GM12865 (cell line): ENCODE results near the gene ESPNL.

Source experiments
- DNase-seq: peaks from one replicate; pipeline ENCODE4 v3.0.0; 2010; ENCODE audit warnings: low read depth
- H3K4me3 ChIP-seq: 2 replicates; pipeline ENCODE4 v1.5.1; 2011; ENCODE audit warnings: mild to moderate bottlenecking, low read depth, low read length, control low read depth
- CTCF ChIP-seq: IDR thresholded peaks from 2 replicates; pipeline ENCODE4 v1.5.1; 2011; ENCODE audit warnings: low read length, control low read depth, low read depth, inconsistent platforms; ENCODE audit not compliant: insufficient read depth; ENCODE audit errors: missing control alignments

Gene ESPNL

GRCh38 chr2:238154570-238154969 is 54.4 kb downstream of the ESPNL start:
- no peak overlapping the region for H3K4me3 ChIP-seq
- DNase-seq, result no peak
- no peak for TF ChIP-seq CTCF

GRCh38 chr2:238155051-238155760 is 55.1 kb downstream of the ESPNL start:
- DNase-seq, result no peak
- no peak overlapping the region for H3K4me3 ChIP-seq
- TF ChIP-seq CTCF, result no peak

GRCh38 chr2:238155761-238156694 is 55.9 kb downstream of the ESPNL start:
- TF ChIP-seq CTCF, result no peak
- H3K4me3 ChIP-seq, result no peak overlapping the region
- no peak for DNase-seq

GRCh38 chr2:238157506-238158017 is 57.4 kb downstream of the ESPNL start:
- TF ChIP-seq CTCF, result no peak
- DNase-seq, result no peak
- H3K4me3 ChIP-seq, result no peak overlapping the region

GRCh38 chr2:238158018-238158508 is 57.9 kb downstream of the ESPNL start:
- no peak overlapping the region for H3K4me3 ChIP-seq
- no peak for TF ChIP-seq CTCF
- DNase-seq, result no peak

GRCh38 chr2:238158509-238159070 is 58.5 kb downstream of the ESPNL start, which contains the start of gene ERFE:
ERFE (plus strand) TSS chr2:238158970; CDS start chr2:238159008, 38 bp downstream.
- DNase-seq, result peak; percentile 40
- H3K4me3 ChIP-seq, result no peak within 1 kb of the TSS
- TF ChIP-seq CTCF, result peak; percentile 29
